Stimulated activated CD4-positive, alpha-beta T cell treated with anti-CD3 and anti-CD28 coated beads, Interleukin-15, amount 100 ng/mL, for 24 hours (primary cell): ENCODE data around the gene ZC3H18.

Experiments
- DNase-seq: peaks from one replicate; pipeline ENCODE4 v3.0.0-alpha.2; 2020

Gene ZC3H18

GRCh38 chr16:88627531-88628411, 57.6 kb downstream of the ZC3H18 start:
- no peak for DNase-seq

- DNase-seq = peak; percentile 18
Observed at GRCh38 chr16:88628512-88628974, 58.3 kb downstream of the ZC3H18 start.

DNA sequence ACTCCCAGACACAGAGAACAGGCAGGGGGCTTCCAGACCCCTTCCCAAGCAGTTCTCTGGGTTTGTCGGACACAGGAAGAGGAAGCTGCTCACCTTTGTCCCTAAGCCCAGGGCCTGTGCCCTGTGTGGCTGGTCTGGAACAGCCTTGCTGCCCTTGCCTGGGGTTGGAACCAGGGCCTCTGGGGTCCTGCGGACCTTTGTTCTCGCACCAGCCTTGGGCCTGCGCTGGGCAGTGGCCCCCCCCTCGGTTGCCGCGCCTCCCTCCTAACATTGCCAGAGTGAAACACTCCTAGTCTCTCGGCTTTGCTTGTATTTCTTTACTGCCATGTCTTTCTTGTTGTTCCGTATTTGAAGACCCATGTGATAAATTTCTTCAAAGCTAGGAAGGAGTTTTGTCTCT, 59.6 kb downstream of the ZC3H18 start:
- no peak for DNase-seq

DNA sequence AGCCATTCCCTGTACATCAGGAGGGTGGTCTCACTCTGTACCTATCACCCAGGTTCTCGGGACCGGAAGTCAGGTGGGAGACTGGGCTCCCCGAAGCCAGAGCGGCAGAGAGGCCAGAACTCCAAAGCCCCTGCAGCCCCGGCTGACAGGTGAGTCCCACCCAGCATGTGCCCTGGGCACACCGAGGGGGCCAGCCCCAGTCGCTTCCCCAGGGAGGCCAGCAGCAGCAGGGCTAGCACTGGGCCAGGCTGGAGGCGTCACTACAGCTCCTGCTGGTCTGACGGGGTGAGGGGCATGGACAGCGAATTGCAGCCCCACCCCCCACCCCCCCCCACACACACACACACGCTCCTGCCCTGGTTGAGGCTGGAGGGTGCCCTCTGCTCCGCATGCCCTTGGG, 60.2 kb downstream of the ZC3H18 start:
- DNase-seq = no peak

DNA sequence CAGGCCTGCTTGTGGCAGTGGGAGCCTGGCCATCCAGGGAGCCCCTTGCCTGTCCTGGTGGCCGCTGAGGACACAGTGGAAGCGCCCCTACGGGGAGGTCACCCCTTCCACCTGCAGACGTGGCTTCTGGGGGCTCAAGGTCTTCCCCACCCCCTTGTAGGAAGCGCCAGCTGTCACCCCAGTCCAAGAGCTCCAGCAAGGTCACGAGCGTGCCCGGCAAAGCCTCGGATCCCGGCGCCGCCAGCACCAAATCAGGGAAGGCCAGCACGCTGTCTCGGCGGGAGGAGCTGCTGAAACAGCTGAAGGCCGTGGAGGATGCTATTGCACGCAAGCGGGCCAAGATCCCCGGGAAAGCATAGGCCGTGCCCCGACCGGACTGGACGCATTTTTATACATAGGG, 60.7 kb downstream of the ZC3H18 start:
- no peak for DNase-seq

DNA sequence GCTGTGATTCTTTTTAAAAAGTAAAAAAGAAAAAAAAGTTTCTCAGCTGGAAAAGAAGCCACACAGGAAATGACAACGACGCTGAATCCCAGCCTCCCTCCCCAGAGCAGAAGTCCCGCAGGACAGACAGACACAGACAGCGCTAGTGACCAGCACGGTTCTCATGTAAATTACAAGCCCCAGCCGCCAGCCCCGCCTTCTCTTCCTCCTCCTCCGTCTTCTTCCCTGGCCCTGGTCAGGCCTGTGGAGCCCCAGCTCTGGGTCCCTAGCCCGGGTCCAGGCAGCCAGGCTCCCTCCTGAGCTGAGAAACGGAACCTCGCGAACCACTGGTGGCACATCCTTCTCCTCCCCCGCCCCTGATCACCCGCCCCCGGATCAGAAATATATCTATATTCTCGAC, 61.2 kb downstream of the ZC3H18 start:
- no peak for DNase-seq

- no peak for DNase-seq
Observed at GRCh38 chr16:88631920-88632586, 61.9 kb downstream of the ZC3H18 start.

GRCh38 chr16:88632587-88632930, 62.4 kb downstream of the ZC3H18 start:
- DNase-seq = no peak

DNA sequence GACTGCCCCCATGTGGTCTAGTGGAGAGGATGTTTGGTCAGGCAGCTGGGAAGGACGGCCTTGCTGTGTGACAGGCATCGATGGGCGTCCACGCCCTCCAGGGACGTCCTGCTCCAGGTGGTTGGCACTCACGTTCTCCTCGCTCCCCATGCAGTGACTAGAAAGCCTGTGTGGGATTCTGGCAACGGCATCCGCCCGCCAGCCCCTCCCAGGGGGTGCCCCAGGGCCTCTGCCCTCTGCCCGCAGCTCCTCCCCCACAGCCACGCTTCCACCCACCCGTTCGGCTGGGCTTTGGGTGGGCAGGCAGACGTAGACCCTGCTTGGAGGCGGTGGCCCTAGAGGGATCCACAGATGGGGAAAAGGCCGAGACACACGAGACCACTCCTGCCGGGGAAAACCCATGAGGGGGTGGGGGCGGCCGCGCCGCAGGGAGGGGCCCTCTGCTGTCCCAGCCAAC, 63.5 kb downstream of the ZC3H18 start:
- DNase-seq = peak; percentile 69

DNA sequence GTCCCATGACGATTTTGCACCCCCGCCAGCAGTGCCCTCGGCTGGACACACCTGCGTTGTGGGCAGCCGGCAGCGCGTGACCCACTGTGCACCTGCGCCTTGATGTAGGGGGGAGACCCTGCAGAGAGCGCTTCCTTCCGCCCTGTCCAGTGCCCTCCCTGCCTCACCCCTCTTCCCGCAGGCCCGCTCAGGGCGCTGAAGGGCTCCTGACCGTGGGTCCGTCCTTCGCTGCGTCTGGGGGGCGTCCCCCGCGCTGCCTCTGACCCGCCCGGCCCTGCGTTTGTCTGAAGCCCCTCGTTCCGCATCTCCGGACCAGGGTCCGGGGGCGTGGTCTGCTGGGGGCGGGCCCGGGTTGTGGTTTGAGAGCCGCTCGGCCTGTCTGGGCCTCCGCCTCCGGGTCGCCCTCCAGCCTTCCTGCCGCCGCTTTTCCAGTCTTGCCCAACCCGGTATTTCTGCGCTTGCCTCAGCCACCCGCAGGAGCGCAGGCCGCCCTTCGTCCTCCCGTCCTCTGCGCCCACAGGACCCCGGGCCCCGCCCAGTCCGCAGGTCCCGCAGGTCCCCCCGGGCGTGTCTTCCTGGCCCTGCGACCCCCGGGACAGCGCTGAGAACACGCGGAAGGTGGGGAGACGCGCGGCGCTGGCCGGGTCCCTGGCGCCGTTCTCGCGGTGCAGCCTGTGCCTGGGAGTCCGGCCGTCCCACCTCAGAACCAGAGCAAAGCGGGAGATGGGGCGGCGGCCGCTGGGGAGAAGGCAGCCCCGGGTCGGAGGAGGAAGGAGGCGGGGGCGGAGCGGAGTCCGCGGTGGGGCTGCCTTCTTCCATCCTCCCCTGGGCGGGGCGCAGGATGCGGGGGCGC, 64.2 kb downstream of the ZC3H18 start:
- DNase-seq = peak; percentile 70

DNA sequence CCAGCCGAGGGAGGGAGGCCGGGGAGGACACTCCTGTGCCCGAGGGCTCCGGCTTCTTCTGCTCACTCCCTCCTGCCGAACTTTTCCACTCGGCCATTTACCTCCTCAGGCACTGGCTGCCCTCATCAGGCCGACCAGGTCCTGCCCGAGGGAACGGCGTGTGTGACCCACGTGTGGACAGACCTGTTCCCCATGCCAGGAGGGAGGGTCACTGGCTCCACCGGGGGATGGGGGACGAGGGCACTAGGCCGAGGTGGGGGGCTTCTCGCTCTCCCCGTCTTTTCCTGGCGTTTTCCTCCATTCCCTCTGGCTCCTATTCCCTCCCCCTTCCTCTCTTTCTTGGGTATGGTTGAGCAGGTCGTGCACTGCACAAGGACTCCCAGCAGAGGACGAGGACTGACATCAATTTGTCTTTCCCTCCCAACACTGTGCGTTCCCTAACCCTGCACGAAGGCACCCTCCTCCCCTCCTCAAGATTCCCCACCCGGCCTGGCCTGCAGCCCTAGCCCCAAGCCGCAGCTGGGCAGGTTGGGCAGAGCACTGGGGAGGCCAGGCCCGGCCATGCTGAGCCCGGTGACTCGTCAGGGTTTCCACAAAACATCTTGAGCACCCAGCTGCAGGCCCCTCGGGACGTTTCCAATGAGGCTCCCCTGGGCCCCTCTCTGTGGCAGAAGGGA, 64.9 kb downstream of the ZC3H18 start:
- DNase-seq = peak; percentile 20

GRCh38 chr16:88635671-88636319, 65.6 kb downstream of the ZC3H18 start:
- DNase-seq = no peak

- DNase-seq = peak; percentile 9
Observed at GRCh38 chr16:88636488-88637265, 66.5 kb downstream of the ZC3H18 start.

GRCh38 chr16:88638323-88639230, 68.4 kb downstream of the ZC3H18 start, which contains the start of gene IL17C:
TSS of gene IL17C (plus strand) at chr16:88638572. CDS start at chr16:88638642, 70 bp downstream.
- peak; percentile 23 for DNase-seq

DNA sequence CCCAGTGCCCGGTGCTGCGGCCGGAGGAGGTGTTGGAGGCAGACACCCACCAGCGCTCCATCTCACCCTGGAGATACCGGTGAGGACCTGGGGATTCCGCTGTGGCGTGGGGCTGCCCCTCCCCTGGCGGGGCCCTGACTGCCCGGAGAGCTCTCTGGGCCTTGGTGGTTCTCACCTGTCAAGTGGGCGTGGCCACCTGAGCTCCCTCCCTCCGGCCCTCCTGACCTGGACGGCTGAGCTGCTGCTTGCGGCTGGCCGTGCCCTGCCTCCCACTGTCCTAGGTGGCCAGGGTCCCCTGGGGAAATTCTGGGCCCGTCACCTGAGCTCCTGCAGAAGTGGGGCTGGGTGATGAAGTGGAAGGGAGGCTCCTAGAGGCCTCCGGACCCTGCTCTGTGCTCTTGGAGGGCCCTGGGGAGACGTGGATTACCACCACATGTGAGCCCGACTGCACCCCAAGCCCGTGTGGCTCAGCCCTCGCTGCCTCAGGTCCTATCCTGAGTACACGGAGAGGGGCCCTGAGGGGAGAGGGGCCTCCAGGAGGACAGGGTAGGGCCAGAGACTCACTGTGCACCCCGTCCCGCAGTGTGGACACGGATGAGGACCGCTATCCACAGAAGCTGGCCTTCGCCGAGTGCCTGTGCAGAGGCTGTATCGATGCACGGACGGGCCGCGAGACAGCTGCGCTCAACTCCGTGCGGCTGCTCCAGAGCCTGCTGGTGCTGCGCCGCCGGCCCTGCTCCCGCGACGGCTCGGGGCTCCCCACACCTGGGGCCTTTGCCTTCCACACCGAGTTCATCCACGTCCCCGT, 69.2 kb downstream of the ZC3H18 start:
- peak; percentile 20 for DNase-seq

DNA sequence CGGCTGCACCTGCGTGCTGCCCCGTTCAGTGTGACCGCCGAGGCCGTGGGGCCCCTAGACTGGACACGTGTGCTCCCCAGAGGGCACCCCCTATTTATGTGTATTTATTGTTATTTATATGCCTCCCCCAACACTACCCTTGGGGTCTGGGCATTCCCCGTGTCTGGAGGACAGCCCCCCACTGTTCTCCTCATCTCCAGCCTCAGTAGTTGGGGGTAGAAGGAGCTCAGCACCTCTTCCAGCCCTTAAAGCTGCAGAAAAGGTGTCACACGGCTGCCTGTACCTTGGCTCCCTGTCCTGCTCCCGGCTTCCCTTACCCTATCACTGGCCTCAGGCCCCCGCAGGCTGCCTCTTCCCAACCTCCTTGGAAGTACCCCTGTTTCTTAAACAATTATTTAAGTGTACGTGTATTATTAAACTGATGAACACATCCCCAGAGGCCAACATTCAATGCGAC, 69.9 kb downstream of the ZC3H18 start:
- DNase-seq = no peak

GRCh38 chr16:88640498-88641247, 70.5 kb downstream of the ZC3H18 start:
- peak; percentile 11 for DNase-seq
